ENCODE results near the gene ING5.

The ING5 gene

DNA sequence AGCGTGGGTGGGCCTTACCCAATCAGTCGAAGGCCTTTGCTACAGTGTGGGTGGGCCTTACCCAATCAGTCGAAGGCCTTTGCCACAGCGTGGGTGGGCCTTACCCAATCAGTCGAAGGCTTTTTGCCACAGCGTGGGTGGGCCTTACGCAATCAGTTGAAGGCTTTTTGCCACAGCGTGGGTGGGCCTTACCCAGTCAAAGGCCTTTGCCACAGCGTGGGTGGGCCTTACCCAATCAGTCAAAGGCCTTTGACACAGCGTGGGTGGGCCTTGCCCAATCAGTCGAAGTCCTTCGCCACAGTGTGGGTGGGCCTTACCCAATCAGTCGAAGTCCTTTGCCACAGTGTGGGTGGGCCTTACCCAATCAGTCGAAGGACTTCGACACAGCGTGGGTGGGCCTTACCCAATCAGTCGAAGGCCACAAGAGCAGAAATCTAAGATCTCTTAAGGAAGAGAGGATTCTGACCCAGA, 58.5 kb downstream of the ING5 start:
- FAIRE-seq, result no peak
- DNase-seq (ENCODE audit: insufficient read length, low spot score), result no peak
- TF ChIP-seq, protein P1, sequence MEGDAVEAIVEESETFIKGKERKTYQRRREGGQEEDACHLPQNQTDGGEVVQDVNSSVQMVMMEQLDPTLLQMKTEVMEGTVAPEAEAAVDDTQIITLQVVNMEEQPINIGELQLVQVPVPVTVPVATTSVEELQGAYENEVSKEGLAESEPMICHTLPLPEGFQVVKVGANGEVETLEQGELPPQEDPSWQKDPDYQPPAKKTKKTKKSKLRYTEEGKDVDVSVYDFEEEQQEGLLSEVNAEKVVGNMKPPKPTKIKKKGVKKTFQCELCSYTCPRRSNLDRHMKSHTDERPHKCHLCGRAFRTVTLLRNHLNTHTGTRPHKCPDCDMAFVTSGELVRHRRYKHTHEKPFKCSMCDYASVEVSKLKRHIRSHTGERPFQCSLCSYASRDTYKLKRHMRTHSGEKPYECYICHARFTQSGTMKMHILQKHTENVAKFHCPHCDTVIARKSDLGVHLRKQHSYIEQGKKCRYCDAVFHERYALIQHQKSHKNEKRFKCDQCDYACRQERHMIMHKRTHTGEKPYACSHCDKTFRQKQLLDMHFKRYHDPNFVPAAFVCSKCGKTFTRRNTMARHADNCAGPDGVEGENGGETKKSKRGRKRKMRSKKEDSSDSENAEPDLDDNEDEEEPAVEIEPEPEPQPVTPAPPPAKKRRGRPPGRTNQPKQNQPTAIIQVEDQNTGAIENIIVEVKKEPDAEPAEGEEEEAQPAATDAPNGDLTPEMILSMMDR (IDR thresholded peaks at IDR 0.05; ENCODE audit: insufficient read depth, missing control alignments), result no peak

DNA sequence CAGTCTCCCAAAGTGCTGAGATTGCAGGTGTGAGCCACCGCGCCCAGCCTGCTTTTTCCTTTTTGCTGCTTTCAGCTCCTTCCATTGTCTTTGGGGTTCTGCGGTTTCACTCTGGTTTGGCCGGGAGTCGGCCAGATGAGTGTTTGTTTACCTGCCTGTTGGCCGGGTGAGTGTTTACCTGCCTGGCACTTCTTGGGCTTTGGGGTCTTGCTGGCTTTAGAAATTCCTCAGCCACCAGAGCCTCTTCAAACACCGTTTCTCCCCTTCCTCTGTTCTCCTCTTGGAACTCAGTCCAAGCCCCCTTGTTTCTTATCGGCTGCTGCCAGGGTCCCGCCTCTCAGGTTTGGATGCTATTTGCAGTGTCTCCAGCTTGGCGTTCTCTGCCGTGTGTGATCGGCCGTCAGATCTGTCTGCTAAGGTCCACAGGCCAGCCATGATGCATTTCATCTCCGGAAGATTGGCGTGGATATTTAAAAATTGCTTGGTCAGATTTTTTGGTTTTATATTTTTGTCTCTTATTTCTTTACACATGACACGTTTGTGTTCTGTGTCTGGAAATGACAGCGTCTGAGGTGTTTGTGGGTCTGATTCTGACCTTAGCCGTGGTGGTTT, 60.6 kb downstream of the ING5 start:
- DNase-seq (ENCODE audit: insufficient read length, low spot score) (peak; percentile 7), FAIRE-seq (no peak)
- TF ChIP-seq, protein P1 (IDR thresholded peaks at IDR 0.05; ENCODE audit: insufficient read depth, missing control alignments), result no peak

DNA sequence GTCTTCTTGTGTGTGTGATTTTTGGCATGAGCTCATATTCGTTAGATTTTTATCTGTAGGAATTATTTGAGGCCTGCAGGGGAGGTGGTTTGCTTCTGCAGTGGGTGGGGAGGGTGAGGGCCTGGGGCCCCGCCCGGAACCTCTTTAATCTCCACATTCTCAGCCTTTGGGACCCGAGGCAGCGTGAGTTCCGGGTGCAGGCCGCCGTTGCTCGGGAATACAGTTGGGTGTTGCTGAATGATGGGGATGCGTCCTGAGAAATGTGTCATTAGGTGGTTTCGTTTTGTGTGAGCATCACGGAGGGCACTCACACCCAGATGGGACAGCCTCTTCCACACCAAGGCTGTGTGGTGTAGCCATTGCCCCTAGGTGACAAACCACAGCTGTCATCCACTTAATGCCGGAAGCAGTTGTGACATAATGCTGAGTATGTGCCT, 61.1 kb downstream of the ING5 start:
- TF ChIP-seq, protein P1 (IDR thresholded peaks at IDR 0.05; ENCODE audit: insufficient read depth, missing control alignments), result no peak
- no peak for DNase-seq (ENCODE audit: insufficient read length, low spot score)
- FAIRE-seq, result no peak

DNA sequence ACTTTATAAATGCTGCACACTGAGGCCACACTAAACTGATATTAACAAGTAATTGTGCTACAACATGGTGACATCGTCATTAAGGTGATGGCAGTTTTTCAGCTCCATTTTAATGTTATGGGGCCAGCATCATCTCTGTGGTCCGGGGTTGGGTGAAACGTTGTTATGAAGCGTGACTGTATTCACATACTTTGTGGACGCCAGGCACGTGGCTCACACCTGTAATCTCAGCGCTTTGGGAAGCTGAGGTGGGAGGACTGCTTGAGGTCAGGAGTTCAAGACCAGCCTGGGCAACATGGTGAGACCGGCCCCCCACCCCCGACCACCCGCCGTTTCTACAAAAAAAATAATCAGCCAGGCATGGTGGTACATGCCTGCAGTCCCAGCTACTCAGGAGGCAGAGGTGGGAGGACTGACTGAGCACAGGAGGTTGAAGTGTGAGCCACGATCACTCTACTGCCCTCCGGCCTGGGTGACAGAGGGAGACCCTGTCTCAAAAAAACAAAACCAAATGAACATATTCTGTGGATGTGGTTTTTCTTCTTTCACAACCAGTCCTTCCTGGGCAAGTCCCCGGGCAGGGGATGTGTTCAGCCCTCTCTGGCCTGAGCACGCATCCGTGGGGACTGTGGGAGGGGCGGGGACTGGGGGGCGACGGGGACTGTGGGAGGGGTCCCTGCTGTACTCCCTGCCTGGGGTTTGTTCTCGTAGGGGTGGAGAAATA, 61.9 kb downstream of the ING5 start:
- TF ChIP-seq, protein P1 (IDR thresholded peaks at IDR 0.05; ENCODE audit: insufficient read depth, missing control alignments), result no peak
- FAIRE-seq (no peak), DNase-seq (ENCODE audit: insufficient read length, low spot score) (no peak)

GRCh38 chr2:241764275-241765241, 62.7 kb downstream of the ING5 start:
- TF ChIP-seq, protein P1 (IDR thresholded peaks at IDR 0.05; ENCODE audit: insufficient read depth, missing control alignments), result no peak
- peak; percentile 14 for DNase-seq (ENCODE audit: insufficient read length, low spot score)
- FAIRE-seq, result no peak

DNA sequence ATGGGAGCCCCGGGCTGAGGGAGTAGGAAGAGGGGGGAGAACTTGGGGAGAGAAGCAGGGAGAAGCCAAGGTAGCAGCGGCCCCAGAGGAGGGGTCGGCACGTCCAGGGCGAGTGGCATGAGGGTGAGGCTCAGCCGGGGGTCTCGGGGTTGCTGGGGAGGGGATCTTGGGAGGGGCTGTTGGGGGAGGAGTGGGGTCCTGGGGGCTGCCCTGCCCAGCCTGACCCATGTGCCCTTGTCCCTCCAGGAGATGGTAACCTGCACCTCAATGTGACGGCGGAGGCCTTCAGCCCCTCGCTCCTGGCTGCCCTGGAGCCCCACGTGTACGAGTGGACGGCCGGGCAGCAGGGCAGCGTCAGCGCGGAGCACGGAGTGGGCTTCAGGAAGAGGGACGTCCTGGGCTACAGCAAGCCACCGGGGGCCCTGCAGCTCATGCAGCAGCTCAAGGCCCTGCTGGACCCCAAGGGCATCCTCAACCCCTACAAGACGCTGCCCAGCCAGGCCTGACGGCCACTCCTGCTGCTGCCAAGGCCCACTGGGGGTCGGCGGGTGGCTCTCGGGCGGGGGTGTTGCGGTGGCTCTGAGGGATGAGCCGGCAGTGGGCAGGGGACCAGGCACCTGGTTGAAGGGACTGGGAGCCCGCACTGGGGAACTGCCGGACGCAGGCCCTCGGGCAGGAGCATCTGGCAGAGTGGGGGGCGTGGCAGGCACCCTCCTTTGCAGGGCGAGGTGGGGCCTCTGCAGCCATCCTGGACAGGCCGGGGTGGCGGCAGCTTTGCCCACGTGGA, 65.8 kb downstream of the ING5 start:
- TF ChIP-seq, protein P1 (IDR thresholded peaks at IDR 0.05; ENCODE audit: insufficient read depth, missing control alignments), result no peak
- DNase-seq (ENCODE audit: insufficient read length, low spot score), result peak; percentile 14
- no peak for FAIRE-seq

Measured in D721Med (cell line).